EH (cell line): ENCODE measurements around the gene KCNS1.
A peak's percentile ranks its signal among the peaks of the same experiment; 100 is the strongest.
"Not testable (repeated sequence)": the region's sequence is repeated elsewhere in the genome, so short reads cannot be mapped to it uniquely, and the experiment has no call there.

ENCODE experiments used
- DNase-seq: peaks from one replicate; pipeline ENCODE4 v3.0.0-alpha.2; 2015; ENCODE audit warnings: low read depth

Gene KCNS1

GRCh38 chr20:45100563-45101245 lies at the start of gene KCNS1:
Gene KCNS1 (minus strand): TSS chr20:45101127. CDS start chr20:45099236, 1,891 bp downstream.
- peak; percentile 38 for DNase-seq

- no peak for DNase-seq
Measured at GRCh38 chr20:45149062-45149461, 48.1 kb upstream of the KCNS1 start.

GRCh38 chr20:45140836-45141235 lies 39.9 kb upstream of the KCNS1 start:
- no peak for DNase-seq

GRCh38 chr20:45139733-45140375 lies 38.9 kb upstream of the KCNS1 start:
- DNase-seq = not testable (repeated sequence)

GRCh38 chr20:45138561-45139300 lies 37.8 kb upstream of the KCNS1 start:
- DNase-seq = peak; percentile 14

GRCh38 chr20:45136911-45137310 lies 36.0 kb upstream of the KCNS1 start:
- DNase-seq = no peak

GRCh38 chr20:45128099-45128498 lies 27.2 kb upstream of the KCNS1 start:
- DNase-seq = peak; percentile 18

- DNase-seq = no peak
Measured at GRCh38 chr20:45124365-45124764, 23.4 kb upstream of the KCNS1 start, which contains the start of gene WFDC12. Gene WFDC12 (minus strand): TSS chr20:45124465. CDS start chr20:45124447, 18 bp downstream.

GRCh38 chr20:45121388-45121787 lies 20.5 kb upstream of the KCNS1 start:
- no peak for DNase-seq

- no peak for DNase-seq
Measured at GRCh38 chr20:45119556-45120266, 18.8 kb upstream of the KCNS1 start.

- DNase-seq = no peak
Measured at GRCh38 chr20:45118028-45118427, 17.1 kb upstream of the KCNS1 start.

- no peak for DNase-seq
Measured at GRCh38 chr20:45117581-45117980, 16.7 kb upstream of the KCNS1 start.

- no peak for DNase-seq
Measured at GRCh38 chr20:45115829-45116228, 14.9 kb upstream of the KCNS1 start.

- DNase-seq = no peak
Measured at GRCh38 chr20:45115386-45115774, 14.5 kb upstream of the KCNS1 start.

GRCh38 chr20:45114465-45115385 lies 13.8 kb upstream of the KCNS1 start, which contains the start of gene WFDC5:
Gene WFDC5 (minus strand): TSS chr20:45115174. CDS start chr20:45115083, 91 bp downstream.
- no peak for DNase-seq

GRCh38 chr20:45113865-45114264 lies 12.9 kb upstream of the KCNS1 start:
- DNase-seq = no peak

GRCh38 chr20:45112754-45113153 lies 11.8 kb upstream of the KCNS1 start:
- no peak for DNase-seq

GRCh38 chr20:45111799-45112471 lies 11.0 kb upstream of the KCNS1 start:
- peak; percentile 26 for DNase-seq

GRCh38 chr20:45111285-45111684 lies 10.4 kb upstream of the KCNS1 start:
- DNase-seq = no peak

- DNase-seq = no peak
Measured at GRCh38 chr20:45110301-45110700, 9.4 kb upstream of the KCNS1 start.
